NCI-H524 treated with DMSO at 0.1 percent for 48 hours (cell line): Measurements from ENCODE around the gene PUM2.

ENCODE experiments used
- DNase-seq: peaks from one replicate; lab custom pipeline; 2025; lab: John Stamatoyannopoulos, UW

The PUM2 gene

DNA sequence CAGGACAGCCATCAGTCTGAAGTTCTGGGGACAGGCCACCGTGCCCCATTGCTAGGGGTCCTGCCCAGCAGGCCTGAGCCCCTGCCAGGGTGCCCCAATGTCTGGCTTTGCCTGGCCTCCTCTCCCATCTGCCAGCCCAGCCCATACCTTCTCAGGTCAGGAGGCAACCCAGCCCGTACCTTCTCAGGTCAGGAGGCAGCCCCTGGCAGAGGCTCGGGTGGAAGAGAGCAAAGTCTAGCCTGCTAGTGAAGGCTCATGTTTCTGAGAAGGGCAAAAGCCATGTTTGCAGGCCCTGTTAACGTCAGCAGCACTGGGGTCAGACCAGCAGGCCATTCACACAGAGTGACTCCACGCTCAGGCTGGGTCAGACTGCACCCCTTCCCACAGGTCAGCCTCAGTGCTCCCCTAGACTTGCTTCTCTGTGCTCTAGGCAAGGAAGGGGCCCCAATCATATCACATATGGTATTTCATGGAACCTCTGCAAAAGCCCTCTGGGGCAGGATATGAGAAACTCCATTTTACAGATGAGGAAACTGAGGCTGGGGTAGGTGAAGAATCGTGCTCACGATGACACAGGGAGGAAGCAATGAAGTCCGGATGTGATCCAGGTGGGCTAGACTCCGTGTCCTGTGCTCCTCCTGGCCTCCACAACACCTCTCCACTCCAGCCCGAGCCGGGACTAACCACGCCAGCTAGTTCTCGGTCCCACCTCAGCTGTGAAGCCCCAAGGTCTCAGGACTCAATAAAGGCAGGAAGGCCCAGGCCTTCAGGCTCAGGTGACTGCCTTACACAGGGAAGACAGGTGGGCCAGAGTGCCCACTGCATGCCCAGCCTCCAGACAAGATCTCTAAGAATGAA lies 135.2 kb downstream of the PUM2 start:
- no peak for DNase-seq

DNA sequence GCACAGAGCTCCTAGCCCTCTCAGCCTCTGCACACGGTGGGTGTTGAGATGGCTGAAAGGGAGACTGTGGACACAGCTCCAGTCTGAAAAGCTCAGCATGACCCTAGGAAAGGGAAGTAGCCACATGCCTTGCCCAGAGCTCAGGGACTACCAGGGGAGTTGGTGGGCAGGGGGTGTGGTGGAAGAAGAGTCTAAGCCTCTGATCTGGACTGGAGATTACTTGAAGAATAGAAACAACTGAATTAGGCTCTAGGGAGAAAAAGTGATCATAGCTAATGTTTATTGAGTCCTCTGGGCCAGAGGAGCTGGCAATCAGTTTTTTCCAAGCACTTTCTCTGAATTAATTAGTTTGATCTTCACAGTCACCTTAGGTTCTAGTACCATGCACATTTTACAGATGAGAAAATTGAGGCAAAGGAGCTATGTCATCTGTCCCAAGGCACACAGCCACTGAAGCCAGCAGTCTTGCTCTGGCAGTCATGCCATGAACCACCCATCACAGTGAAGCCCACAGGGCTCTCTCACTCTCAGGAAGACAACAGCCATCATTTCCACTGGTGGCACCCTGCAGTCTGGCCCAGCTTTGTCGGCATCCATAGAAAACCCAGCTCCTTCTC lies 136.0 kb downstream of the PUM2 start:
- no peak for DNase-seq

DNA sequence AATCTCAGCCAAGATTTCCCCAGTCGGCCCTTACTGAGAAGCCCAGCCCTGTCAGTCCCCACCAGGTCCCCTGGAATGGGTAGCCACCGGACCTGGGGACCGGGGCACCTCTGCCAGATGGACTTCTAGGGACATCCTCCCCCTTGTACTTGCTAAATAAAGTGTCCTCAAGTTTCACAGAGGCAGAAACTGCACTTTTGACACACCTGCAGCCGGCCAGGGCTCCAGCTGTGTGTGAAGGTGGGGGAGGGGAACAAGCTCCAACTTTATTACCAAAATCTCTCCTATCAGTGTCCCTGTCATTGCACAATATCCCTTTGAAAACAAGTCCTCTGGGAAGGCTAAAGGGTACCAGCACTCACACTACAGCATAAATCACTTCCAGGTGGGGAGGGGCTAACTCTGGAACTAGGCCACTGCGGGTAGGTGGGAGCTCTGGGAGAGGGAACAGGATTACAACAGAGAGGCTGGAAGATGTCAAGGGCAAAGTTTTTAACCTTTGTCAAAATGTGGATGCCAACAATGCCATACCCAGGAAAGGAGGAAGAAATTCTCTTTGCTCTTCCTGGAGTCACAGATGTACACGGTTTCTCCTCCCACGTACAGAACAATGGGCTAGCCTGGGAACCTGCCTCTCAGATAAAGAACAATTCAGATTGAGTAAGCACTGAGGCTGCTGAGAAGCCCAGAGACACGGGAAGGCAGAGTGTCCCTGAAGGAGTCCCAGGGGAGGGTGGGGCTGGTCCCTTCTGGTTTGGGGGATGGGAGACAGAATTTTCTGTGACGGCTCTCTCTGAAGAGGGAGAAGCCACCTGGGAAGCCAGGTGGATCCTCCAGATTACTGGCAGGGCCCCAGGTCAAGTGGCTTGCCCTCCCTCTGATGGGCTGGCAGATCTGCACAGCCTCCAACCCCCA lies 136.7 kb downstream of the PUM2 start:
- DNase-seq, result peak; percentile 88

DNA sequence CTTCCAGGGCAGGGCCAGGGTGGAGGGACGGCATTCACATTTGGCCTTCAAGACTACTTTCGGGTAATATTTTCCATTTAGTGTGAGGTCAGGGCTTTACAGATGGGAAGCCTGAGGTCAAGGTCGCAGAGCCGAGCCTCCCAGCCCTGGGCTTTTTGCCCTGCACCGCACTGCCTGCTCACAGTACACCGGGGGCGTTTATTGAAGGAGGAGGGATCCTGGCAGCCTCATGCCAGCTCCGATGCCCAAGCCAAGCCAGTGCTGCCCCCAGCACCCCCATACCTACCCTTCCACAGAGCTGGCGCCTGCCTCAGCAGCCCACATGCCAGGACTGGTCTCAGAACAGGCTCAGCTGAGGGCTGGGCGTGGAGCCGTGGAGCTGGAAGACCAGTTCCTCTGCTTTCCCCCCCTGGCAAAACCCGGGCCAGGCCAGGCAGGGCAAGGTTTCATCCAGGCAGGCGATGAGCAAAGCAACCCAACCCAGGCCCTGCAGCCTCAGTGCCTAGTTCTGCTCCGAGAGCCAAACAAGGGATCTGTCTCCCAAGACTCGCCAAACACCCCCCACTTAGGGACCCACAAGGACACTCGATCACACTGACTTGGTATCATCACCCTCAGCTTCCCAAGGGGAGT lies 137.7 kb downstream of the PUM2 start:
- no peak for DNase-seq

DNA sequence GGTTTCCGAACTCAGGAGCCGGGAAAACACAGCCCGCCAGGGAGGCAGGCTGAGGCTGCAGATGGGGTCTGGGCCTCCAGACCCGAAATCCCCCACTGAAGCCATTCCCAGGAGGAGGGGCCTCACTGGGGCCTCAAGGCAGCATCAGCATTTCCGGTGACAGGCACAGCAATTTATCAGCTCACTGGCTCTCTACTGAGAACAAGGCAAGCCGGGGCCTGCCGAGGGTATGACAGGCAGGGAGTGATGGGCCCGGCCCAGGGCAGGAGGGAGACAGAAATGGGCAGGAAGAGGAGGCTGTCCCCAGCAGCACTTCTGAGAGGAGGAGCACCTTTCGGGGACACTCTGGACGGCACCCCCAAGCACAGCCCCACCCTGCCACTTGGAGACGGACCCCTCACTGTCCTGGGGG lies 138.2 kb downstream of the PUM2 start:
- DNase-seq, result no peak

DNA sequence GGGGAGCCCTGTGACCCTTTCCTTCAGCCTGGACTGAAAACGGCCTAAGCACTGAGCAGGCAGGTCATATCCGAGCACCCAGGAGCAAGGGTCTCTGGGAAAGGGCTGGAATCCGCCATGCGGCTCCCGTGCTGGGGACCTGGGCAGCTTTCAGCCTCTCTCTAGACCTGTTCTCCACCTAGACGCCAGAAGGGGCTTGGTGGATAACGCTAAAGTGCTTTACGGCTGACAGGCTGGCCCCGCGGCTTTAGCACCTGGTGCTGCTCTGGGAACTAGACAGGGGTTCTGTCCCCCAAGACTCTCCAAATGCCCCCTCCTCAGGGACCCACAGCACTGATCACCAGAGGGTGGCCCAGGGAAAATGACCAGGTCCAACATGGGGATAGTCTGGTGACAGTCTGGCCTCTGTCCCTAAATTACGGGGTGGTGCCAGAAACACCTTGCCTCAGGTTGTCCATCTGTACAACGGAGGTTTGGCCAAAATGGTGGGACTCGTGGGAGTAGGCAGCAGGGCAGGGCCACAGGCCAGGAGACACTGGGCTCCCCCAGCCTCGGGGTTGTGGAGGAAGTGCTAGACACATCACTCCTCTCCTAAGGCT lies 138.7 kb downstream of the PUM2 start:
- DNase-seq, result no peak

DNA sequence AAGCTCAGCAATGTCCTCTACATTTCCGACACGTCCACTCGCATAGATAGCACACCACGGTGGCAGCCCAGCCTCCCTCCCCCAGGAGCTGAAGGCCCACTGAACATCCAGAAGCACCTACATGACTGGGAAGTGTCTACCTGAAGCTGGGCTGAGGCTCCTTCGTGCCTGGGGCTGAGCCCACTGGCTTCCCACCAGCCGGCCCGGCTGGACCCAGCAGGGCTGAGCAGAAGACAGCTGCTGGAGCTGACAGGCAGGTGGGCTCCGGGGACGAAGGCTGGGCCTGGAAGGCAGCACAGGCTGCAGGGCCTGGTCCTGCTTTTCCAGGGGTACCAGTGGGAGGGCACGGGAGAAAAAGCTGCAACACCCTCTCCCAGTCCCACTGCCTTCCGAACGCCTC lies 139.2 kb downstream of the PUM2 start:
- no peak for DNase-seq

DNA sequence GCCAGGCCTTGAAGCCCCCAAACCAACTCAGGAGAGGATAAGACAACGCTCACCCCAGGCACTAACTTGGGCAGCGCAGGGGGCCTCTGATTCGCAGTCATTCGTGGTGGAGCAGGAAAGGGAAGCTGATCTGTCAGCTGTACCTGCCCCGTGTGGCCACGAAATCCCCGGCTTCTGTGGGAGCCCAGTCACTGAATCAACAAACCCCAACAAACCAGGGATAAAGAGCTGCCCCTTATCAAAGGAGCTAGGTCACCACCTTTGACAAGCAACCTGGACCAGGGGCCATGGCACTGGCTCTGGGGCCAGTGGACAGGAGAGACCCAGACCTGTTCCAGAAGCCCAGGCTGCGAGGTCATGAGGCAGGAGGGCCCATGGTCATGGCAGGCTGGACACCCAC lies 140.2 kb downstream of the PUM2 start:
- no peak for DNase-seq

DNA sequence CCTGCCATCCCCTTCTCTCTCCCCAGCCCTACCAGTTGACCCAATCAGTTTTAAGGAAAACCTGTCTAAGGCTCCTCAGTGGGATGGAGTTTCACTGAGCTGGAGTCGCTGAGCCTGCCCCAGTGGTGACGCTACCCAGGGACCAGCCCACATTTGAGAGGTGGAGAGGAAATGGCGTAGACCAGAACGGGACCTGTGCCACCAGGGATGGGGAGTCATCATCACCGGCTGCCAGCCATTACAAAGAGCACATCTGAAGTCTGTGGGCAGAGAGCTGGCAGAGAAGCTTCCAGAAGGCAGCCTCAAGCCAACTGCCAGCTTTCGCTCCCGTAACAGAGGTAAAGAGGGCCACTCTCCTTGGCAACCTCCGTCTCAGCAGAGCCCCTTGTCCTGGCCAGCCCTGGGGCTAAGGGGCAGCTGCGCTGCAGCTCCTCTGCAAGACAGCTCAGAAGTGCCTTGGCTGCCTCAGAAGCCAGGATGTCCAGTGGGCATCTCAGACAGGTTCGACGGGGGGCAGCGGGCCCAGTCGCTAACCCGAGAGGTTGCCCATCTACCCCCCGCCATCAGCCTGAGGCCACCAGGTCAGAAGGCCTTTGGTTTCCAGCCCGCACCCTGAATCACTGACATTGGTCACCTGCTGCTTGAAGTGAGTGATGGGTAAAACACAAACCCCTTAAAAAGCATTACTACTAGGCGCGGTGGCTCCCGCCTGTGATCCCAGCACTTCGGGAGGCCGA lies 141.1 kb downstream of the PUM2 start:
- no peak for DNase-seq

DNA sequence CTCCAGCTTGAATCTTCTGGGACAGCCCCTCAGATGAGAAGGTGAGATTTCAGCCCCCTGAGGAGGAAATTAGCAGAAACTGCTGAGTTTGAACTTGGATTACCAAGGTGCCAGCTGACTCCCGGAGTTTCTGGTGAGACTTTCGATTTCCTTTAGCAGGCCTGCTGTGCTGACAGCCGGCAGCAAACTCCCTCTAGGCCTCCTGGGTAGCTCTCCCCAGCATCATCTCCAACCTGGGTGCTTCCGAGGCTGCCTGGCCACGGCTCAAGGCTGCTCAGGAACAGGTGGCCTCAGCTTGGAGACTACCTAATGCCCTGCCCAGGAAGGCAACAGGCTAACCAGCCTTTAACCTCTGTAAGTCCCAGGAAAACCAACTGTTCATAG lies 142.2 kb downstream of the PUM2 start:
- DNase-seq, result no peak

DNA sequence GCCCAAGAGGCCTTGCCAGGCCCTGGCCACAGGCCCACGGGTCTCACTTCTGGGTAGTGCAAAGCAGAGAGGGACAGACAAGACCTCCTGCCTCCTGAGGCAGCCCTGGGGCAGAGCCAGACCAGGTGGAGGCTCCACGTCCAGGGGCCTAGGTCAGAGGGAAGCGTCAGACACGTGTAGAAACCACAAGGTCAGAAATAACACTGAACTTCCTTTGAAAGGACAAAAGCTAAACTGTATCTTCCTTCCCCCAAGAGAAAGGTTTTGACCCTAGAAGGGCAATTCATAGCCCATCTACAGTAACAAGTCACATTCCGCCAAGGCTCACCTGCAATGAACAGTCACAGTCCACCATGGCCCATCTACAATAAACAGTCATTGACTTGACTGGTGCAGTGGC lies 143.6 kb downstream of the PUM2 start:
- no peak for DNase-seq

DNA sequence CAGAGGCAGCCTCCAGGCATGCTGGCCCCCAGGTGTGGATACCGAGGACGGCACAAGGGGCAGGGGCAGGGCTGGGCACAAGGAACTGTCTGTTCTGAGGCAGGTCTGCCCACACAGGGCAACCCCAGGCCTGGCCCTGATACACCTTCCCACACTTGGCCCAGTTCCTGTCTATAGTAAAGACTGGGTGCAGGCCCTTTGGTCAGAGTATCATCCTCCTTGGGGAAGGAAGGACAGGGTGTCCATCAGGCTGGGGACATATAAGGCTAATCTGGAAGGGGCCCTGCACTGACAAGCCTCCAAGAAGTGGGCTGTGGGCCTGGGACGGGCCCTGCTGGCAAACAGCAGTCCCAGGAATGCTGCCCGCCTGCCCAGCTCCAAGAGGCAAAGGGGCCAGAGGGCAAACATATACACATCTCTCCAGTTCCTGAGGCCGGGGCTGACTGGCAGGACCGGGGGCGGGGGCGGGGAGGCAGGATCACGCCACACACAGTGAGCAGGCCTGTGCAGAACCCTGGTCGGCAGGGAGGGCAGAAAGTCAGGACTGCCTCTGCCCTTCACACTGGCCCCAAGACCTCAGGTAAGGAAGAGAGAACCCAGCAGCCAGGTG lies 144.6 kb downstream of the PUM2 start:
- DNase-seq, result no peak

DNA sequence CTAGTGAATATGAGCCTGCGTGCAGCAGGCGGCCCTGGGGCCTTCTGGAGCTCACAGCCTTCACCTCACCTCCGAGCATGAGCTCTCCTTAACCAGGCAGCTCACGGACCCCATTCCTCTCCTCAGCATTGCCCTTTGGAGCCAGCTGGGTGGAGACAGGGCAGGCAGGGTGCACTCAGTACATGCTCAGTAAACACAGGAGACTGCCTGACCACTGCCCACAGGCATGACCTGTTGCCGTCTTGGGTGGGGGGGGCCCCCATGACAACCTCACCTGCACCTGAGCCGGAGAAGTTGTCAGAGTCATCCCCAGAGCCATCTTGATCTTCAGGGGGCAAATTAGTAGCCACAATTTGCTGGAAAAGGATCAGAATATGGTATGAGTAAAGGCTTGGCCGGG lies 145.6 kb downstream of the PUM2 start:
- DNase-seq, result no peak

DNA sequence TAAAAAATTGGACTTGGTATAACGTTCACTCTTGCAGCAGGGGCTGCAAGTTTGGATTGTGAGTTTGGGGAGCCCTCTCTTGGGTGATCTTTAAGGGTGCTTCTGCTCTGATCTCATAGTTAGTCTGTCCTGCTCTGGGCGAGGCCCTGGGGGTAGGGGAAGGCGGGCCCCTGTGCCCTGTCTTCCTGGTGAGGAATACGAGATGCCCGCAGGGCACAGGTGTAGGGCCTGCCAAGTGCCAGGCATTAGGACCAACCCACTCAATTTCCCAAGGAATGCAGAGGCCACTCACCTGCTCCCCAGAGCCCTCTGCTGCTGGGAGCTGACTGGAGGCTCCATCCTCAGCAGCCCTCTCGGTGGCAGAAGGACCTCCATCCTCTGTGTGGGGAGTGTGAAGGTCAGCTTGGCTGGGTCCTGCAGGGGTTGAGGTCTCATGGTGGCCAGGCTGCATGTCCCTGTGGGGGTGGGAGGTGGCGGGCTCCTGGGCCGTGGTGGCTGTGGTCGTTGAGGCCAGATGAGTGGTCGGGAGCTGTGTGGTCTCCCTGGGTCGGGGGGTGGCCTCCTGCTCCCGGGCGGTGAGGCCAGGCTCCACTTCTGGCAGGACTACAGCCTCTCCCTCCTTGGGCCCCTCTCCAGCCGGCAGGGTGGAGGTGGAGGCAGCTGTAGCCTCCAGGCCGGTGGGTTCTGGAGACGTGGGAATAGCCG lies 147.0 kb downstream of the PUM2 start:
- DNase-seq, result no peak

DNA sequence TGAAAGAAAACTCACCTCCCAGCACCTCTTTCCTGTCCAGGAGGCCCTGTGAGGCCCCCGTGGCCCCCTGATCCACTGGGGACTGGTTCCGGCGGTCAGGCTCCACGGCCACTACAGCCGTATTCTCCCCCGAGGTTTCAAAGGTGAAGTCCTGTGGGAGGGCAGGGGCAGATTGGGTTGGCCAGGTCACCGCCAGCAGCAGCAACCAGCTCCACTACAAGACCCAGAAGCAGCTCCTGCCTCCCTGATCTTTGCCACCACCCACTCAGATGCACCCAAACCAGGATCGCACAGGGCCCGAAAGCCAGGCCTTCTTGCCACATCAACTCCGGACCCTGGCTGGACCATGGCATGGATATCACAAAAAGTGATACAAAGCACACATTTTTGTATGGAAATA lies 147.6 kb downstream of the PUM2 start:
- no peak for DNase-seq

DNA sequence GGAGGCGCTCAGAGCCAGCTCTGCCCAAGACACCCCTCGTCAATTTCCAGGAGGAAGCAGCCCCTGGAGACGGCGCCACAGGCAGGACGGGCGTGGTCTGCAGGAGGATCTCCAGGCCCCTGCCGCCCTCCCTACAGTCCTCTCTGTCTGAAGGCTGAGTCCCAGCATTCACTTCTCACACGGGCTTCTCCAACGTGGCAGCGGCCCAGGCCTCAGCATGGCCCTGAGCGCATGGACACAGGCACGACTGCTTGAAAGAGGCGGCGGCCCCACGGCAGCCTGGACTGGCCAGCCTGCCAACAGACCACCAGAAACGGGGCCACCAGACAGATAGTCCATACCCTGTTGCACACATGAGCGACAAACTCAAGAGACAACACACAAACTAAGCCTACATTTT lies 149.0 kb downstream of the PUM2 start:
- no peak for DNase-seq

DNA sequence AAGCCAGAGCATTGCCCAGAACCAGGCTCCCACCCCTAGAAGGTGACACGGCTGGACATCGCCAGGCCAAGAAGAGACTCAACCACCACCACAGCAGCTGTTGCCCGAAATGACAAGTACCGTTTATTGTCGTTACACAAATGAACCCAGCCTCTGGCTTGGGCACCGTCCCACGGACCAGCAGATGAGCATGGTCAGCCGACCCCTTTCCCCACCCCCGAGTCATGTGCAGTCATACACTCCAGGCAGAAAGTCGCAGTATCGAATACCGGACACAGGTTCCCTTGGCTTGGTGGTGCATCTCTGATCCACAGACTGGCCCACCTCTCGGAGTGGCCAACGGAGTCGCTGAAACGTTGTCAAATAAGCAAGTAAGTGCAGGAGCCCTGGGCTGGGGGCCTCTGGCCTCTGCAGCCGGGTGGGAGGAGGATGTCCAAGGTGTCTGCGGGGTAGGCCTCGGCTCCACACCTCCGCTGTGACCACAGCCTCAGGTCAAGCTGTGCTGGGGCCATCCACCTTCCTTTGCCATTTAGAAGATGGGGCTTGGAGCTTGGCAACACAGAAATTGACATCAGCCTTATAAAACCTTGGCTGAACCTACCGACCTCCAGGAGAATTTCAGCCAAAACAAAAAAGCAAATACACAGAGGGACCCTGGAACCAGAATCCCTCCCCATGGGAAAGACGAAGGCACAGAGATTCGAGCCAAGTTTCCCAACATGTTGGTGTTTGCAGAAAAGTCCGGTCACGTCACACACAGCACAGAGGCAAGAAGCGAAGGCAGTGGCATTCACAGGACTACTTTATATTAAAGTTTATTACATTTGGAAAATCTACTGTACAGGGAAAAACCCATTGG lies 149.7 kb downstream of the PUM2 start:
- no peak for DNase-seq

DNA sequence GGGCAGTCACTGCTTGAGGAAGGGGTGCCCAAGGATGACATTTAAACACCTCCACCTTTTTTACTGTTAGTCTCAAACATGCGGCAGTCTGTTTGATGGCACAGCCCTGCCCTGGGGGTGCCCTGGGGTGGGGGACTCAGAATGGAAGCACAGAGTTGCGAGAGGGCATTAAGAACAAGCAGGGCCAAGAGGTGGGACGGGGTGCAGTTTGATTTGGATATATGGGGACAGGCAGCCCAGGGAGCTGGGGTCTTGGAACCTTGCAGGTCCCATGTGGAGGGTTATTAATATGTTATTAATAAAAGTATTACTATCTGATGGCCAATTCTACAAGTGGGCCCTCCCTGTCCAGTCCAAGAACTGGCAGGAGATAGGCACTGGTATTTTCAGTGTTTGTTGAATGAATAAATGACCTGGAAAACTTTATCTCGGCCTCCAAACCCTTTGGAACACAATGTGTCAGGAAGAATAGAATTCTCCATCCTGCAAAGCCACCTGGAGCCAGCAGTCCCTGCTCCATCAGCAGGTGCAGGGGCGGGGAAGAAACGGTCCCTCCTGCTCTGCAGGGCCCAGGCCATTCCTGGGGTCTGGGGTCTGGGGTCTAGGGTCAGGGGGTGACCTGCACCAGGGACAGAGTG lies 150.9 kb downstream of the PUM2 start:
- no peak for DNase-seq
